Measurements from ENCODE around the gene CNTNAP4.

Gene CNTNAP4

DNA sequence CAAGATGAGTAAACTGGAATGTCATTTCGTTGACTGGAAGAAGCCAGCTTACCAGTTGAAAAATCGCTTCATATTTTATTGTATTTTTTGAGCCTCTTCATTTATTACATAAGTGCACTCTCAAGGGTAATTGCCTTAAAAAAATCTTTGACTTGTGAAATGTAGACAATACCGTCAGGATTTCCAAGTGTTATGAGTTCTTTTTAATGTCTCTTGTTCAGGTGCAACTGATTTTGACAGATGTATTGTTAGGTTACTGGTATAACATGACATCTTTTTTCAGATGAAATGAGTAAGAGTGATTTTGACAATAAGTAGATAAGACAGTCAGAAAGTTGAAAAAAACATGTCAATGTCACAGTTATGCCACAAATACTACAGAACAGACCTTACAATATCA is 169.1 kb downstream of the CNTNAP4 start:
- Histone ChIP-seq H3K4me3 (ENCODE audit: low read length) (no peak overlapping the region), H3K36me3 (ENCODE audit: insufficient read depth, low read length) (no peaks in the 10 kb centered on the region), H3K9me3 (ENCODE audit: low read length) (no peaks in the 10 kb centered on the region), H3K27me3 (ENCODE audit: insufficient read depth, low read length) (no peaks in the 10 kb centered on the region), H3K4me1 (ENCODE audit: insufficient read depth, low read length) (peaks cover 8% of the 10 kb centered on the region), H2AFZ (ENCODE audit: low read depth, low read length) (no peak overlapping the region)

DNA sequence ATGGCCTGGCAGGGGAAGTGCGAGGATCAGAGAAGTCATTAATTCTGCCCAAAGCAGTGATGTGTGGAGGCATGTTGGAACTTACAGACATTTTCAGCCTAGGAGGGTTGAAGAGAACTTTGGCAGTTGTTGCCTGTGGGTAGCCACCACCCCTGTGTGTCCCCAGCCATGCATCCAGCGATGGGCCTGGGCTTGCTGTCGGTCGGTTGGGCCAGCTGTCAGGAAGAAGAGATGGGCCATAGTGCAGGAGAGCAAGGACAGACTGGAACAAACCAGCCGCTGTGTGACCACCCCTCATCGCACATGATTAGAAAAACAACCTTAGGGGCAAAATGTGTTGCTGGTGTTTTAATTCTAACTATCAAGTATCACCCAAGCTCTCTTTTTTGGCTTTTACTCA is 173.7 kb downstream of the CNTNAP4 start:
- H3K9me3 ChIP-seq (ENCODE audit: low read length) = no peaks in the 10 kb centered on the region

DNA sequence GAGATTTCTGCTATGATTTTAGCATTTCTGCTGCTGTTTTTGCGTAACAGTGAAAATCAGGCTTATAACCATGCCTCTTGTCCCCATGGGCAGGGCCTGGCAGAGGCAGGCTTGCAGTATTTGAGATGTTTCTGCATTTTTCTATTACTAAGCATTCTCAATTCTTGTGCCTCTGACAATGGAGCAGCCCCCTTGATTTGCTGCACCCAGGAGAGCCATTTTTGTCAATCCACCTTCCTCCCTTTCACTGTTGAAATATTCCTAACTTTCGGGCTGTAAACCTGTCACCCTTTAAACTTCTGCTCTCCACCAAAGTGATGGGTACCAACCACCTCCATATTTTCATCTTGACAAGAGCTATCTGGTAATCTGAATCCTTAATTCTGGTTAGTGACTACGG is 178.1 kb downstream of the CNTNAP4 start:
- Histone ChIP-seq H3K4me1 (ENCODE audit: insufficient read depth, low read length) (no peaks in the 10 kb centered on the region), H3K27me3 (ENCODE audit: insufficient read depth, low read length) (no peaks in the 10 kb centered on the region), H2AFZ (ENCODE audit: low read depth, low read length) (no peak overlapping the region), H3K36me3 (ENCODE audit: insufficient read depth, low read length) (no peaks in the 10 kb centered on the region), H3K9me3 (ENCODE audit: low read length) (no peaks in the 10 kb centered on the region), H3K4me3 (ENCODE audit: low read length) (no peak overlapping the region)

More for the DNA sequence above, 173.7 kb downstream of the CNTNAP4 start:
- H3K27me3 ChIP-seq (ENCODE audit: insufficient read depth, low read length) = no peaks in the 10 kb centered on the region
- H3K4me3 ChIP-seq (ENCODE audit: low read length) = no peak overlapping the region
- no peak overlapping the region for H2AFZ ChIP-seq (ENCODE audit: low read depth, low read length)
- H3K36me3 ChIP-seq (ENCODE audit: insufficient read depth, low read length) = no peaks in the 10 kb centered on the region
- no peaks in the 10 kb centered on the region for H3K4me1 ChIP-seq (ENCODE audit: insufficient read depth, low read length)

DNA sequence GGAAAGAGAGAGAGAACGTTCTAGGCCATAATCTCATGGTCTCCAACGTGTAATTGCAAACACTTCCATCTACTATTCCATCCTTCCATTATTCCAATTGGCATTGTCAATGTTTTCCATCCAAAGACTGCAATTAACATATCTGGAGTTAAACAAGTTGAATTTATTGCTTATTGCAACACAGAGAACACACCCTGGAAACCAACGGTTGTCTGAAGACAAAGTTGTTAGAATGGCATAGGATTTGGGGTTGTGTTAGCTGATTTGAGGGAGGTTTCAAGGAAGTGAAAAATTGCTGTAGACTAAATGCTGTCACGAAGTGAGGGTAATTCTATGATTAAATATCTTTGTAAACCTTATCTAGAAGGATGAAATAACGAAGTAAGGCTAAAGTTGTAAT is 178.8 kb downstream of the CNTNAP4 start:
- Histone ChIP-seq H2AFZ (ENCODE audit: low read depth, low read length) (no peak overlapping the region), H3K9me3 (ENCODE audit: low read length) (no peaks in the 10 kb centered on the region), H3K4me1 (ENCODE audit: insufficient read depth, low read length) (no peaks in the 10 kb centered on the region), H3K36me3 (ENCODE audit: insufficient read depth, low read length) (no peaks in the 10 kb centered on the region), H3K4me3 (ENCODE audit: low read length) (no peak overlapping the region), H3K27me3 (ENCODE audit: insufficient read depth, low read length) (no peaks in the 10 kb centered on the region)

DNA sequence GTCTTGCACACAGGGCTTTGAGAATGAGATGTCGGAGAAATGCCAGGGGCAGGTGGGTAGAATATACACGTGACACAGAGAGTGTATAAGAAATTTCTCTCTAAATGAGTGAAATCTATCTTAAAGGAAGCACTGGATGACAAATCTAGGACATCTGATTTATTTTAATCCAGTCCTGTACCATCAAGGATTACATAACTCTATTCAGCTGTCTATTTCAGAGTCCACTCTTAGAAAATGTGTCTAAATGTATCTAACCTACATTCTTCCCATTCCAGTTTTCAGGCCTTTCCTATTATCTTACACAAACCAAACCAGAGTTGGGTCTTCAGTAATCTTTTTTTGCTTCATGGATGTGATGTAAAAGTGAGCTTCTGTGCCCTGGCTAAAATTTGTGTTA is 181.9 kb downstream of the CNTNAP4 start:
- no peak overlapping the region for H3K4me3 ChIP-seq (ENCODE audit: low read length)
- H3K9me3 ChIP-seq (ENCODE audit: low read length) = no peaks in the 10 kb centered on the region
- no peaks in the 10 kb centered on the region for H3K36me3 ChIP-seq (ENCODE audit: insufficient read depth, low read length)
- no peak overlapping the region for H2AFZ ChIP-seq (ENCODE audit: low read depth, low read length)
- no peaks in the 10 kb centered on the region for H3K4me1 ChIP-seq (ENCODE audit: insufficient read depth, low read length)
- H3K27me3 ChIP-seq (ENCODE audit: insufficient read depth, low read length) = no peaks in the 10 kb centered on the region

DNA sequence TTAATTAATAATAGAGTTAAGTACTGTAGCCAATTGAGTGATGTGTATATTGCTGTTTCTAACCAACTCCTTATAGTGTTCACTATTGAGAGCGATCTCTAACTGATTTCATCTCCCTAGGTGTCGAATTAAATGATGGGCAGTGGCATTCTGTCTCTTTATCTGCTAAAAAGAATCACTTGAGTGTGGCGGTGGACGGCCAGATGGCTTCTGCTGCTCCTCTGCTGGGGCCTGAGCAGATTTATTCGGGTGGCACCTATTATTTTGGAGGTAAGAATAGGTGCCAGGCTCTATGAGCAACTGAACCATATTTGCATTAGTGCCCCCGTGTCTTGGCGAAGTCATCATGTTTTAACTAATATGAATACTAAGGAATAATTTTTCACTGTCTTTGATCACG is 184.6 kb downstream of the CNTNAP4 start:
- no peaks in the 10 kb centered on the region for H3K9me3 ChIP-seq (ENCODE audit: low read length)
- H3K27me3 ChIP-seq (ENCODE audit: insufficient read depth, low read length) = no peaks in the 10 kb centered on the region
- H3K36me3 ChIP-seq (ENCODE audit: insufficient read depth, low read length) = no peaks in the 10 kb centered on the region
- H3K4me3 ChIP-seq (ENCODE audit: low read length) = no peak overlapping the region
- H3K4me1 ChIP-seq (ENCODE audit: insufficient read depth, low read length) = no peaks in the 10 kb centered on the region
- no peak overlapping the region for H2AFZ ChIP-seq (ENCODE audit: low read depth, low read length)

DNA sequence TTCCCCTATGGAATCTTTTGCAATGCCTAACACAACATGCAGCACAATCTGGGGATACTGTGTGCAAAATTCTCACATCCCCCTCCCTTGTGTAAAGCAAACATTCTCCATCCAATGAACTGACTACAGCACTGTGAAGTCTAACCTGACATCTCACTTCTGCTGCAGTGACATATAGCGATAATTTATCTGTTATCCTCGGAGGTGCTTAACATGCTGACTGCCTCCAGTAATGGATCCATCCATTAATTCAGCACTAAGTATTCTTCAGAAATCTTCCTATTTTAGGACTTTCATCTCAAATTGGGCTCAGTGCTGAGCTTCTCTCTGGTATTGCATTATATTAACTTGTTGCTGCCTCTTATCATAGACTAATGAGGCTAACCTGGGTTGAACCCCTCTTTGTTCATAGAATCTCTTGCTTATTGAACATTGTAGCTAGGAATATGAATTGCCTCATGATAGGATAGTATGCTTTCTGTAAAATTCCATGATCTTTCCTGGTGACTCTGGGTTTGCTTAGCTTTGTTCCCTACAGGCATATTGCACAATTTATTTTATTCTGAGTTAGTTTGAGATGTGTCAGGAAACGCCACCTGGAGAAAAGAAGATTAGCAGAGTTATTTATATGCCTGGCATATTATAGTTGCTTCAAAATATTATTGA is 187.9 kb downstream of the CNTNAP4 start:
- H3K4me1 ChIP-seq (ENCODE audit: insufficient read depth, low read length) = no peaks in the 10 kb centered on the region
- no peaks in the 10 kb centered on the region for H3K27me3 ChIP-seq (ENCODE audit: insufficient read depth, low read length)
- H3K4me3 ChIP-seq (ENCODE audit: low read length) = no peak overlapping the region
- H3K36me3 ChIP-seq (ENCODE audit: insufficient read depth, low read length) = no peaks in the 10 kb centered on the region
- H3K9me3 ChIP-seq (ENCODE audit: low read length) = no peaks in the 10 kb centered on the region
- no peak overlapping the region for H2AFZ ChIP-seq (ENCODE audit: low read depth, low read length)

DNA sequence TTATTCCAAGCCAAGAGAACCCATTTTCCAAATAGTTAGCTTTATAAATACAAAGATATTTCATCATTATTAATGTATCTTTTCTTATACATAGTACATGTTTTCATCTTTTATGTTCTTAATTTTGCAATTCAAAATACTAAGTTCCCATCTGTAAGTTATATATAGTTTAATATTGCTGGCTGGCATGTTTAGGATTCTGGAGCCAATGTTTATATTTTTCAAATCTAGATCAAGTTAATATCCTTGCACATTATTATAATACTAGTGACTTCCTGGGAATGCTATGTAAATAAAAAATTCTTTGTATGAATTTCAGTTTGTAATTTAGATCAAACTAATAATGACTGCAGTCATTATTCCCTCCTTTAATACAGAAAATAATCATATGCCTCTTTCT is 189.7 kb downstream of the CNTNAP4 start:
- Histone ChIP-seq H2AFZ (ENCODE audit: low read depth, low read length) (no peak overlapping the region), H3K36me3 (ENCODE audit: insufficient read depth, low read length) (no peaks in the 10 kb centered on the region), H3K4me1 (ENCODE audit: insufficient read depth, low read length) (no peaks in the 10 kb centered on the region), H3K9me3 (ENCODE audit: low read length) (no peaks in the 10 kb centered on the region), H3K27me3 (ENCODE audit: insufficient read depth, low read length) (no peaks in the 10 kb centered on the region), H3K4me3 (ENCODE audit: low read length) (no peak overlapping the region)

DNA sequence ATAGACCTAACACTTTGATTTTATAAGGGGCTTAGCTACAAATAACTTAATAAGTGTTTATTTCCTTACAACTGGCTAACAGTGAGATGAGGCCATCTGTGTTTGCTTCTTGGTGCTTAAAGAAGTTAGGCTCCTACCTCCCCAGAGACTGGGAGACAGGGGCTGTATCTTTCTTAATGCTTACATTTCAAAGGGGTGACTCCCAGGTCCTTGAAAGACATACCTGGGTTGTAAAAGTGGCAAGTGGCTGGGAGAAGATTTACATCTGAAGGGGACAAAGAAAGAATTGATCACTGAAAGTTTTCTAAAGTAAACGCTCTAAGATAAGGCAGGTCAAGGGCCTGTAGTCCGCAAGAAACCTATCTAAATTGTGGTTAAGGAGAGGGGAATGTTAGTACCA is 196.8 kb downstream of the CNTNAP4 start:
- no peaks in the 10 kb centered on the region for H3K27me3 ChIP-seq (ENCODE audit: insufficient read depth, low read length)
- no peaks in the 10 kb centered on the region for H3K36me3 ChIP-seq (ENCODE audit: insufficient read depth, low read length)
- no peaks in the 10 kb centered on the region for H3K4me1 ChIP-seq (ENCODE audit: insufficient read depth, low read length)
- no peak overlapping the region for H3K4me3 ChIP-seq (ENCODE audit: low read length)
- H3K9me3 ChIP-seq (ENCODE audit: low read length) = no peaks in the 10 kb centered on the region
- H2AFZ ChIP-seq (ENCODE audit: low read depth, low read length) = no peak overlapping the region

DNA sequence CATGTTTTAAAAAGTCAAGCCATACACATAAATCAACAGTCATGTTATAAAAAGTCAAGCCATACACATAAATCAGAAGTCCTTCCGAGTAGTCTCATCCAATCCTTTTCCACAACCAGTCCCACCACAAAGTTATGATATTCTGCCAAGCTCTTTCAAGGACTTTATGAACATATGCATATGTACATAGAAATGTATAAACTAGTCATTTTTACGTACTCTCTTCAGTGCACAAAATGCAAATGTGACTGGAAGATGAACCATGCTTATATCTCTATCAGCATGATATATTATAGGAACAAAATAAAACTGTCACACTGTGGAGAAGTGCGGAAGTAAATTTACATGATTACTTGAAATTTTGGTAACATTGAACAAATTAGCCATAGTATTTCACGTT is 200.9 kb downstream of the CNTNAP4 start:
- H3K27me3 ChIP-seq (ENCODE audit: insufficient read depth, low read length) = no peaks in the 10 kb centered on the region
- no peak overlapping the region for H2AFZ ChIP-seq (ENCODE audit: low read depth, low read length)
- H3K4me1 ChIP-seq (ENCODE audit: insufficient read depth, low read length) = no peaks in the 10 kb centered on the region
- H3K4me3 ChIP-seq (ENCODE audit: low read length) = no peak overlapping the region
- H3K36me3 ChIP-seq (ENCODE audit: insufficient read depth, low read length) = no peaks in the 10 kb centered on the region
- no peaks in the 10 kb centered on the region for H3K9me3 ChIP-seq (ENCODE audit: low read length)

DNA sequence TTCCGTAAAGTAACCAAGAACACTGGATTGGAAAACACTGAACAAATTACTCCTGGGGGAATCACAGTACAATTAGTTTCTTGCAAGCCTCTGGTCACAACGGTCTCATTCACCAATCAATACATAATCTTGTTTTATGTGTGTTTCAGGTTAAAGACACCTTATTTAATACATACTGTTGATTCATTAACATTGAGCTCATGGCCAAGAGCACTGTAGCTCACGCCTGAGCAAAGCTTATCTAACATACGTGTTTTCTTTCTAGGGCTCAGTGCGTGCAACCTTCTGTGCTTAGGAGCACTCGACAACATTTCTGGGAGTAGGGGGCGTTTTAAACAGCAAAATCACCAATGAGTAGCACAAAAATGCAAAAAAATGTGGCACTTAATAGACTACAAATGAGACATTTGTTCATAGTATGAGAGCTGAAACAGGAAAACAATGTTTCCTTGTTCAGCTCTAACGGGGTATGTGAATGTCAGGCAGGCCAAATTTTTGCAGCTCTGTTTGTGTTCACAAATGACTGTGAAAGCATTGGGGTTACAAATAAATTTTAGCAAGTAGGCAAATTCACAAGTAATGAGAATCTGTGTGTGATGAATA is 206.2 kb downstream of the CNTNAP4 start:
- H3K4me3 ChIP-seq (ENCODE audit: low read length) = no peak overlapping the region
- no peaks in the 10 kb centered on the region for H3K4me1 ChIP-seq (ENCODE audit: insufficient read depth, low read length)
- H3K36me3 ChIP-seq (ENCODE audit: insufficient read depth, low read length) = no peaks in the 10 kb centered on the region
- no peak overlapping the region for H2AFZ ChIP-seq (ENCODE audit: low read depth, low read length)
- no peaks in the 10 kb centered on the region for H3K9me3 ChIP-seq (ENCODE audit: low read length)
- H3K27me3 ChIP-seq (ENCODE audit: insufficient read depth, low read length) = no peaks in the 10 kb centered on the region

DNA sequence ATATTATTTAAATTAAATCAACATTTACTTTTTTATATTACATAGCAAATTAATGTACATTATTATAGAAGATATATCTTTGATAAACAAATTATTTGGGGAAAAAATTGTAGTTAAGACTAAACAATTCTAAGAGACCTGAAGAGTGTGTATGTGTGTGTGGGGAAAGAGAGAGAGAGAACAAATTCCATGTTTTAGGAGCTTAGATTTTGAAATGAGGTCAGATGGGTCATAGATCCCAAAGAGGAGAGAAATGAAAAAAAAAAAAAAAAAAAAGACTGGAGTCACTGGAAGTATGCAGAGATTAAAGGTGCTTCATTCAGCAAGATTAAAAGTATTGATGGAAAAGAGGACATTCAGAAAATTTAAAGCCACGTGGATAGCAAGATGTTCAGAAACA is 206.8 kb downstream of the CNTNAP4 start:
- Histone ChIP-seq H3K27me3 (ENCODE audit: insufficient read depth, low read length) (no peaks in the 10 kb centered on the region), H3K4me3 (ENCODE audit: low read length) (no peak overlapping the region), H3K4me1 (ENCODE audit: insufficient read depth, low read length) (no peaks in the 10 kb centered on the region), H3K9me3 (ENCODE audit: low read length) (no peaks in the 10 kb centered on the region), H3K36me3 (ENCODE audit: insufficient read depth, low read length) (no peaks in the 10 kb centered on the region), H2AFZ (ENCODE audit: low read depth, low read length) (no peak overlapping the region)

DNA sequence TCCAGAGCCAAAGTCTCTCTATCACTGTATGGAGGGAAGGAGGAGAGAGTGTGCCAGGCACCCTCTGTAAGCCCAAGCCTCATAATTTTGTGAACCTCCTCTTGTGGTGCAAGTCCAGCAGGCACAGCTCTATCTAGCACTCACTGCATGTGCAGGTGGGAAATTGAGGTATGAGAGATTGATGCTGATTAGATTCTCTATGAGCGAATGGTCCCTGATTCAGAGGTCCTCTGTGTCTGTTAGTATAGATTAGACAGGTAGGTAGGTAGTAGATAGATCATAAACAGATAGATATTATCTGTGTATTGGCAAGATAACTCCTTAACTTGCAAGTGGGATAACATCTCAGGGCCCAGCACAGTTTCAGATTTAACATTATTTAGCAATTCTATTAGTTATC is 209.5 kb downstream of the CNTNAP4 start:
- Histone ChIP-seq H3K36me3 (ENCODE audit: insufficient read depth, low read length) (no peaks in the 10 kb centered on the region), H3K9me3 (ENCODE audit: low read length) (no peaks in the 10 kb centered on the region), H3K4me1 (ENCODE audit: insufficient read depth, low read length) (no peaks in the 10 kb centered on the region), H3K27me3 (ENCODE audit: insufficient read depth, low read length) (no peaks in the 10 kb centered on the region), H3K4me3 (ENCODE audit: low read length) (no peak overlapping the region), H2AFZ (ENCODE audit: low read depth, low read length) (no peak overlapping the region)
